Activated T-cell treated with anti-CD3 and anti-CD28 coated beads, Interleukin-2, amount 50 U/mL, for 48 hours (primary cell): ENCODE data around the gene MTHFD1.
A peak's percentile ranks its signal among the peaks of the same experiment; 100 is the strongest.

Experiments used
- DNase-seq, 2 experiments: peaks; one replicate each; pipeline ENCODE4 v3.0.0-alpha.2; 2020

Gene MTHFD1

GRCh38 chr14:64409126-64409920, 21.2 kb downstream of the MTHFD1 start:
- no peak for DNase-seq

DNA sequence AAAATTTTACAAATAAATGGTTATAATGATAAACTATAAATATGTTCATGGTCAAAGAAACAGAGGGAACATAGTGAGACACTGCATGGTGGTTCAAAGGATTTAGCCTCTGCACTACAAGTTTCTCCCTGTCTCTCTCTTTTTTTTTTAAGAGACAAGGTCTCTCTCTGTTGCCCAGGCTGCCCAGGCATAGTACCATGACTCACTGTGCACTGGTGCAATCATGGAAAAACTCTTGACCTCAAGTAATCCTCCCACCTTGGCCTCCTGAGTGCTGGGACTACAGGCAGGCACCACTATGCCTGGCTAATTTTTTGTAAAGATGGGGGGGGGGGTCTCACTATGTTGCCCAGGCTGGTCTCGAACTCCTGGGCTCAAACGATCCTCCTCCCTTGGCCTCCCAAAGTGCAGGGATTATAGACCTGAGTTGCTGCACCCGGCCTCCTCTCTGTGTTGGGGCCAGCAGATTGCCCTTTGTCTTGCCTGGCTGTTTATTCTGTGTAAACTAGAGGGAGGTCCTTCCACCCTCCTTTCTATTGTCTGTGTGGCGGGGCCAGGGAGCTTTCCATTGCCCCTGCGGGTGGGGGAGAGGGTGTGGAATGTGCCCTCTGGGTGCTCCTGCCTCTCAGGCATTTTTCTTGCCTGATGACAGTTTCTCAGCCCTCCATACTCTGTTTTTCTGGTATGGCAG, 22.1 kb downstream of the MTHFD1 start:
- DNase-seq = no peak

DNA sequence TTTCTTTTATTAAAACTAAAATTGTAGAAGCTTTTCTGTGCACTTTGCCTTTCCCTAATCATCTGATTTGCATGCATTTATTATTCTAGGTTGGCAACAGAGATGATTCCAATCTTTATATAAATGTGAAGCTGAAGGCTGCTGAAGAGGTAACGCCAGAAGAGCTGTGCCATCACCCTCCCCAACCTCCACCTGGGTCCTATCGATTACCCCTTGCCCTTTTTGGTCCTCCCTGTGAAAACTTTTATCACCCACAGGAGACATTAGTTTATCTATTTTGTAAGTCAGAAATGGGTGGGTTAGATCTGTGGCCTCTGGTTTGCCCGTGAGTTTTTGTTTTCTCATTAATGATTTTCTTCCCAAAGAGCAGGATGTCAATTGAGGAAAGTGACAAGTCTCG, 22.8 kb downstream of the MTHFD1 start:
- no peak for DNase-seq

DNA sequence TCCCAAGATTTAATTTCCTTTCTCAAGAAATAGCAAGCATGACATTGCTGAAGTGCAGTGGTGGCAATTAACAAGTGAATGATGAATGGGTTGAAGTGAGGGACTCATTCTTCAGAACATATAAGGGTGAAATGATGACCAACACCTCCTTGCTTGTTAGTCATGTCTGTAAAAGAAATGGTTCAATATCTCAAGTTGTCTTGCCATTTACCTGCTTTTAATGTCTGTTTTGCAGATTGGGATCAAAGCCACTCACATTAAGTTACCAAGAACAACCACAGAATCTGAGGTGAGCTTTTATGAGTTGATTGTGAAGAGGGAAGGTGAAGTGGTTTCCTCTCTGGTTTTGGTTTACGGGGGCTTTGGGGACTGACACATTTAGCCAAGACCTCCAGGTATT, 24.1 kb downstream of the MTHFD1 start:
- no peak for DNase-seq

GRCh38 chr14:64416348-64416932, 28.3 kb downstream of the MTHFD1 start:
- DNase-seq = no peak

DNA sequence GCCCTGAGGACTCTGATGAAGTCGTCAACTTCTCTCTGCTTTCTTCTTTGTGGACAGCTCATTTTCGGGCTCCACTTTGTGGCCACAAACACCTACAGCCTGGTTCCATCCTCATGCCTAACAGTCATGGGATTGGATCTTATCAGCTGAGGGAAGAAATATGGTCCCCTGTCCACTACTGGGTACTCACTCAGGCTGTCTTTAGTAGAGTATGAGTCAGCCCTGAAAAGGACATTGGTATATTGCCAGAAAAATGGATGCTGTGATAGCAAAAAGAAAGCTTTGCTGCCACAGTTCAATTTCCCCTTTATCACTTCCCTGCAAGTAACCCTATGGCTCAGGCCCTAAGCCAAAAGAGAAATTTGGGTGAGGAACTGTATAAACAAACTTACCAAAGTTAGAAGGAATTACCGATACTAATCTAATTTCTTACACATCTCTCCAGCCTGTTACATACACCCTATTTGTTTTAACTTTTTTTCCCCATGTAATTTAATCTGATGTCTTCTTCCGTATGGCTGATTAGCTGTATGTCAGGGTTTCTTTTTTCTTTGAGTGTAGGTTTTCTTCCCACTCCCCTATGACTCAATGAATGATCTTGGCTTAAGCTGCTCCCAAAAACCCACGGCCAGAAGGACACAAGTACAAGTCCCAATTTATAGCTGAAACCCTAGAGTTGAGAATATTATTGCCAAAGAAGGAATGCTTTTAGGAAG, 29.1 kb downstream of the MTHFD1 start:
- no peak for DNase-seq

- DNase-seq = no peak
Observed at GRCh38 chr14:64417771-64418125, 29.6 kb downstream of the MTHFD1 start.

- DNase-seq = no peak
Observed at GRCh38 chr14:64419003-64419402, 30.9 kb downstream of the MTHFD1 start.

- no peak for DNase-seq
Observed at GRCh38 chr14:64421166-64421565, 33.0 kb downstream of the MTHFD1 start.

GRCh38 chr14:64422005-64422404, 33.9 kb downstream of the MTHFD1 start:
- no peak for DNase-seq

- no peak for DNase-seq
Observed at GRCh38 chr14:64422756-64423155, 34.6 kb downstream of the MTHFD1 start.

- peak in 1 of 2 experiments; percentile 42 for DNase-seq
Observed at GRCh38 chr14:64423987-64424386, 35.8 kb downstream of the MTHFD1 start.

DNA sequence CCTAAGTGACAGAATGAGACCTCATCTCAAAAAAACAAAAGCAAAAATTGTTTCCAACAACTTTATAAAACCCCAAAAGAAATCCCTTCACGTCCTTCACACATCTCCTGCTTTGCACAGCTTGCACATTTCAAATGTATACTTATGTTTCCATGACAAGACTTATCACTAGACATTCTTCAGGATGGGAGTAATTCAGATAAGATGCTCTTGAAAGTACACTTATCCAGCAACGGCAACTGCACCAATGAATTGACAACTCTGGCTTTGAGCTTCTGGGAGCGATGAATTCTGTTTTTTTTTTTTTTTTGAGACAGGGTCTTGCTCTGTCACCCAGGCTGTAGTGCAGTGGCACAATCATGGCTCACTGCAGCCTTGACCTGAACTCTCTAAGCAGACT, 46.4 kb downstream of the MTHFD1 start:
- DNase-seq = no peak

DNA sequence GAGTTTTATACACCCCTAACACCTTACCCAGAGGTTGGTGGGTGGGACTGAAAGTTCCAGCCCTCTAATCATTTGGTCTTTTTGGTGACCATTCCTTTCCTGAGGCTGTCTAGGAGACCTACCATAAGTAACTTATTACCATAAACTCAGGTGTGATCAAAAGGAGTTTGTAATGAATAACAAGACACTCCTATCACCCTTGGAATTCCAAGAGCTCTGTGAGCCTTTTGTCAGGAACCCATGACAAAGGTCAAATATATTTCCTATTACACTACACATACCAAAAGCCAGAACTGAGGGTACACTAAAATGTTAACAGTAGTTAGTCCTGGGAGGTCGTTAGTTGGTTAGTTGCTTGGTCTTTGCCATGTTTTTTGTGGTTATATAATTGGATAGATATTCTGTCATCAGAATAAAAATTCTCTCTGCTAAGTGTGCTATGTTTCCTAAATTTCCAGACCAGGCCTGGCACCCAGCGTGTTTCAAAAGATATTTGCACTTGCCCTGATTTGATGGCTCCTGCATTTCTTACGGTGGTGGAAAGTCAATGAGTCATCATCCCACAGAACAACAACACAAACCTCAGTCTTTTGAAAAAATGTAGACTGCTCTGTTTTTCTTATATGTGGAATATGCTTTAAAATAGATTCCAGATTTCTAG, 50.2 kb downstream of the MTHFD1 start:
- no peak for DNase-seq

- DNase-seq = no peak
Observed at GRCh38 chr14:64439141-64439540, 51.0 kb downstream of the MTHFD1 start.

GRCh38 chr14:64440494-64440893, 52.3 kb downstream of the MTHFD1 start:
- DNase-seq = no peak

DNA sequence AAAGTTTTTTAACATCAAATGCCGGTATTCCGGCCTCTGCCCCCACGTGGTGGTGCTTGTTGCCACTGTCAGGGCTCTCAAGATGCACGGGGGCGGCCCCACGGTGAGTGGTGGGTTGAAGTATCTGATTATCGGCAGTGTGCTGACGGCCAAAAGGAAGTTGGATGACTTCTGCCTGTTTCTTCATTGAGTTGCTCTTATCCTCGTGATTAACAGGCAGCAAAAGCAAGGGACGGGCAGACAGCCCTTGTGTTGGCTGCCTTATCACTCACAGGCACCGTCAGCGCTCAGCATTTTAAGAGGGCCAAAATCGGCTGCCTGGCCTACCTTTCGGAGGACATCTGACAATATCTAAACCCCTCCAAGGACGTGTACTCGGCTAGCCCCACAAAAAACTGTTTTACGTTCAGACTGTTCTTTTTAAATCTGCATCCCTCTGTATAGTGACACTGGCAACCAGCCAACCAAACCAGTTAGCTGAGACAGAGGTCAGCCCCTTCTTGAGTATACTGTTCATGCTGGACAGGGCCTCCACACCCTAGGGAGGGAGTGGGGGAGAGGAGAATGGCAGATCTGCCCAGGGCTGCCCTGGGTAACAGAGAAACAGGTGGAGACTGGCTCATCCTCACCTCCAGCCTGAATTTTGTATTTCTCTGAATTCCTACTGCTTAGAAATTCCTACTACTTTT, 54.3 kb downstream of the MTHFD1 start:
- DNase-seq = no peak

GRCh38 chr14:64444140-64444539, 56.0 kb downstream of the MTHFD1 start:
- DNase-seq = no peak

- peak; percentile 51 to 56 for DNase-seq
Observed at GRCh38 chr14:64444984-64445845, 57.1 kb downstream of the MTHFD1 start.

GRCh38 chr14:64447876-64448670, 59.9 kb downstream of the MTHFD1 start:
- no peak for DNase-seq
